ENCODE data around the gene USP24.

Gene USP24

GRCh38 chr1:55138823-55139222 is 76.3 kb downstream of the USP24 start:
- no peak overlapping the region for H3K4me3 Mint-ChIP-seq
- no peaks in the 10 kb centered on the region for H3K9me3 Mint-ChIP-seq
- H3K27ac Mint-ChIP-seq: no peak overlapping the region
- TF ChIP-seq CTCF (IDR thresholded peaks at IDR 0.05): no peak
- no peaks in the 10 kb centered on the region for H3K27me3 Mint-ChIP-seq (ENCODE audit: low read depth, poor library complexity)
- H3K4me1 Mint-ChIP-seq: no peaks in the 10 kb centered on the region
- peaks cover 19% of the 10 kb centered on the region for H3K36me3 Mint-ChIP-seq (ENCODE audit: low read depth)
- no peak for DNase-seq

GRCh38 chr1:55134152-55134808 is 80.9 kb downstream of the USP24 start:
- Mint-ChIP-seq H3K4me3 (no peak overlapping the region), H3K36me3 (ENCODE audit: low read depth) (peaks cover 30% of the 10 kb centered on the region), H3K27me3 (ENCODE audit: low read depth, poor library complexity) (no peaks in the 10 kb centered on the region), H3K4me1 (no peaks in the 10 kb centered on the region), H3K27ac (no peak overlapping the region), H3K9me3 (no peaks in the 10 kb centered on the region)
- TF ChIP-seq CTCF (IDR thresholded peaks at IDR 0.05): no peak
- DNase-seq: no peak

- Mint-ChIP-seq H3K27me3 (ENCODE audit: low read depth, poor library complexity) (no peaks in the 10 kb centered on the region), H3K4me1 (no peaks in the 10 kb centered on the region), H3K27ac (no peak overlapping the region), H3K4me3 (no peak overlapping the region), H3K36me3 (ENCODE audit: low read depth) (peaks cover 46% of the 10 kb centered on the region), H3K9me3 (no peaks in the 10 kb centered on the region)
- TF ChIP-seq CTCF (IDR thresholded peaks at IDR 0.05): no peak
- DNase-seq: no peak
Observed at GRCh38 chr1:55131801-55132200, 83.4 kb downstream of the USP24 start.

GRCh38 chr1:55131218-55131617 is 83.9 kb downstream of the USP24 start:
- Mint-ChIP-seq H3K36me3 (ENCODE audit: low read depth) (peaks cover 51% of the 10 kb centered on the region), H3K27ac (no peak overlapping the region)

GRCh38 chr1:55129194-55129728 is 85.9 kb downstream of the USP24 start:
- no peak overlapping the region for H3K27ac Mint-ChIP-seq
- H3K4me1 Mint-ChIP-seq: no peaks in the 10 kb centered on the region
- no peaks in the 10 kb centered on the region for H3K27me3 Mint-ChIP-seq (ENCODE audit: low read depth, poor library complexity)
- H3K36me3 Mint-ChIP-seq (ENCODE audit: low read depth): peaks cover 70% of the 10 kb centered on the region
- no peak for TF ChIP-seq CTCF (IDR thresholded peaks at IDR 0.05)
- H3K9me3 Mint-ChIP-seq: no peaks in the 10 kb centered on the region
- H3K4me3 Mint-ChIP-seq: no peak overlapping the region
- DNase-seq: no peak

More at GRCh38 chr1:55131218-55131617, 83.9 kb downstream of the USP24 start:
- no peak overlapping the region for H3K4me3 Mint-ChIP-seq
- H3K27me3 Mint-ChIP-seq (ENCODE audit: low read depth, poor library complexity): no peaks in the 10 kb centered on the region
- no peaks in the 10 kb centered on the region for H3K9me3 Mint-ChIP-seq
- H3K4me1 Mint-ChIP-seq: no peaks in the 10 kb centered on the region
- no peak for TF ChIP-seq CTCF (IDR thresholded peaks at IDR 0.05)
- no peak for DNase-seq

GRCh38 chr1:55128418-55128995 is 86.7 kb downstream of the USP24 start:
- Mint-ChIP-seq H3K27ac (peak overlapping the region; percentile 52), H3K4me3 (no peak overlapping the region), H3K9me3 (no peaks in the 10 kb centered on the region), H3K36me3 (ENCODE audit: low read depth) (peaks cover 74% of the 10 kb centered on the region), H3K4me1 (no peaks in the 10 kb centered on the region), H3K27me3 (ENCODE audit: low read depth, poor library complexity) (no peaks in the 10 kb centered on the region)
- TF ChIP-seq CTCF (IDR thresholded peaks at IDR 0.05): no peak
- DNase-seq: no peak

All from nephron progenitor cell (in vitro differentiated cells).